Measurements from ENCODE around the gene RAP1GAP.

Gene RAP1GAP

GRCh38 chr1:21550866-21551475 is 118.2 kb downstream of the RAP1GAP start:
- H3K4me3 ChIP-seq (ENCODE audit: low read length, poor library complexity, severe bottlenecking): no peak overlapping the region
- H3K27me3 ChIP-seq (ENCODE audit: insufficient read depth, low read length, poor library complexity, severe bottlenecking): no peaks in the 10 kb centered on the region
- peaks cover 2% of the 10 kb centered on the region for H3K4me1 ChIP-seq (ENCODE audit: insufficient read depth, low read length, poor library complexity, severe bottlenecking)
- H3K4me2 ChIP-seq (ENCODE audit: low read depth, low read length, poor library complexity, severe bottlenecking): no peak overlapping the region
- H3K79me2 ChIP-seq (ENCODE audit: insufficient read depth, low read length): no peaks in the 10 kb centered on the region
- H3F3A ChIP-seq (ENCODE audit: low read depth): no peaks in the 10 kb centered on the region
- no peaks in the 10 kb centered on the region for H3K9me2 ChIP-seq (replicated peaks; ENCODE audit: low read depth, low read length)
- H2AFZ ChIP-seq (ENCODE audit: low read length): no peak overlapping the region
- H3K9me3 ChIP-seq (ENCODE audit: insufficient read depth, low read depth, low read length): no peaks in the 10 kb centered on the region
- TF ChIP-seq CTCF (conservative IDR thresholded peaks at IDR 0.05; ENCODE audit: low read length): no peak
- no peak for TF ChIP-seq EZH2phosphoT487 (IDR thresholded peaks at IDR 0.05; ENCODE audit: borderline replicate concordance)
- no peaks in the 10 kb centered on the region for H3K36me3 ChIP-seq (ENCODE audit: insufficient read depth, low read length)
- H4K20me1 ChIP-seq (ENCODE audit: insufficient read depth, low read length, poor library complexity, severe bottlenecking): no peaks in the 10 kb centered on the region
- H3K9ac ChIP-seq (ENCODE audit: low read depth, low read length, poor library complexity, severe bottlenecking): no peak overlapping the region

GRCh38 chr1:21550097-21550496 is 119.1 kb downstream of the RAP1GAP start:
- H3K9ac ChIP-seq (ENCODE audit: low read depth, low read length, poor library complexity, severe bottlenecking): no peak overlapping the region
- H2AFZ ChIP-seq (ENCODE audit: low read length): no peak overlapping the region
- H4K20me1 ChIP-seq (ENCODE audit: insufficient read depth, low read length, poor library complexity, severe bottlenecking): no peaks in the 10 kb centered on the region
- no peaks in the 10 kb centered on the region for H3F3A ChIP-seq (ENCODE audit: low read depth)
- no peaks in the 10 kb centered on the region for H3K79me2 ChIP-seq (ENCODE audit: insufficient read depth, low read length)
- no peaks in the 10 kb centered on the region for H3K27me3 ChIP-seq (ENCODE audit: insufficient read depth, low read length, poor library complexity, severe bottlenecking)
- TF ChIP-seq EZH2phosphoT487 (IDR thresholded peaks at IDR 0.05; ENCODE audit: borderline replicate concordance): no peak
- no peak for TF ChIP-seq CTCF (conservative IDR thresholded peaks at IDR 0.05; ENCODE audit: low read length)
- no peaks in the 10 kb centered on the region for H3K36me3 ChIP-seq (ENCODE audit: insufficient read depth, low read length)
- H3K4me3 ChIP-seq (ENCODE audit: low read length, poor library complexity, severe bottlenecking): no peak overlapping the region
- H3K4me1 ChIP-seq (ENCODE audit: insufficient read depth, low read length, poor library complexity, severe bottlenecking): peaks cover 2% of the 10 kb centered on the region
- H3K9me2 ChIP-seq (replicated peaks; ENCODE audit: low read depth, low read length): no peaks in the 10 kb centered on the region
- no peak overlapping the region for H3K4me2 ChIP-seq (ENCODE audit: low read depth, low read length, poor library complexity, severe bottlenecking)
- H3K9me3 ChIP-seq (ENCODE audit: insufficient read depth, low read depth, low read length): no peaks in the 10 kb centered on the region

DNA sequence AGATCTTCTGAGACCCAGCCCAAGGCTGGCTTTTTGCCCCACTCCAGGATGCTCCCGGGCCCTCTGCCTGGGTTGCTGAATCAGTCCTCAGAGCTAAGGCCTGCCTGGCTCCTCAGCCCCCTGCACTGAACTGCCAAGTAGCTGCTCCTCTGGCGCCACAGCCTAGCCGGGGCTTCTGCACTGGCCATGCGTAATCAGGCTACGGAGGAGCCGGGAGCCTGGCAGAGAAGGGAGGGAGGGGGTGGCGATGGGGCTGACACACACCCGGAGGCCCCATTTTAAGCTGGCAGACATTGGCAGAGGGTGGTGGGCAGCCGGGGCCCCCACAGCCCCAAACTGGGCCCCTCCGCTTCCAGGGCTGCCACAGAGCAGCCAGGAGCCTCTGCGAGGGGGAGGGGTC is 121.3 kb downstream of the RAP1GAP start:
- no peak overlapping the region for H3K9ac ChIP-seq (ENCODE audit: low read depth, low read length, poor library complexity, severe bottlenecking)

More for the DNA sequence above, 121.3 kb downstream of the RAP1GAP start:
- no peak overlapping the region for H2AFZ ChIP-seq (ENCODE audit: low read length)
- no peaks in the 10 kb centered on the region for H3K9me3 ChIP-seq (ENCODE audit: insufficient read depth, low read depth, low read length)
- no peaks in the 10 kb centered on the region for H3K9me2 ChIP-seq (replicated peaks; ENCODE audit: low read depth, low read length)
- H3K4me3 ChIP-seq (ENCODE audit: low read length, poor library complexity, severe bottlenecking): no peak overlapping the region
- H3K79me2 ChIP-seq (ENCODE audit: insufficient read depth, low read length): no peaks in the 10 kb centered on the region
- TF ChIP-seq CTCF (conservative IDR thresholded peaks at IDR 0.05; ENCODE audit: low read length): no peak
- TF ChIP-seq EZH2phosphoT487 (IDR thresholded peaks at IDR 0.05; ENCODE audit: borderline replicate concordance): no peak
- no peak overlapping the region for H3K4me2 ChIP-seq (ENCODE audit: low read depth, low read length, poor library complexity, severe bottlenecking)
- no peaks in the 10 kb centered on the region for H3K36me3 ChIP-seq (ENCODE audit: insufficient read depth, low read length)
- H3K27me3 ChIP-seq (ENCODE audit: insufficient read depth, low read length, poor library complexity, severe bottlenecking): no peaks in the 10 kb centered on the region
- H3K4me1 ChIP-seq (ENCODE audit: insufficient read depth, low read length, poor library complexity, severe bottlenecking): peaks cover 2% of the 10 kb centered on the region
- no peaks in the 10 kb centered on the region for H3F3A ChIP-seq (ENCODE audit: low read depth)
- H4K20me1 ChIP-seq (ENCODE audit: insufficient read depth, low read length, poor library complexity, severe bottlenecking): no peaks in the 10 kb centered on the region

Measured in Loucy (cell line).